HS-27A (cell line): Measurements from ENCODE around the gene NR5A1.

Experiments
- DNase-seq: peaks from one replicate; pipeline ENCODE4 v3.0.0-alpha.2; 2012; ENCODE audit warnings: low read depth, missing footprints

The NR5A1 gene

GRCh38 chr9:124457887-124458431, 49.2 kb downstream of the NR5A1 start:
- no peak for DNase-seq

GRCh38 chr9:124457079-124457886, 49.9 kb downstream of the NR5A1 start:
- DNase-seq, result no peak

GRCh38 chr9:124456341-124457078, 50.7 kb downstream of the NR5A1 start:
- DNase-seq, result no peak

GRCh38 chr9:124455820-124456219, 51.4 kb downstream of the NR5A1 start:
- no peak for DNase-seq

GRCh38 chr9:124454791-124455443, 52.3 kb downstream of the NR5A1 start:
- no peak for DNase-seq

- DNase-seq, result no peak
Measured at GRCh38 chr9:124454296-124454695, 52.9 kb downstream of the NR5A1 start.

GRCh38 chr9:124453586-124454191, 53.5 kb downstream of the NR5A1 start:
- no peak for DNase-seq

- no peak for DNase-seq
Measured at GRCh38 chr9:124452841-124453585, 54.2 kb downstream of the NR5A1 start.

GRCh38 chr9:124452326-124452725, 54.9 kb downstream of the NR5A1 start:
- DNase-seq, result no peak

GRCh38 chr9:124450931-124451661, 56.1 kb downstream of the NR5A1 start:
- DNase-seq, result no peak

- DNase-seq, result no peak
Measured at GRCh38 chr9:124450241-124450924, 56.8 kb downstream of the NR5A1 start, which contains the start of gene ADGRD2. Gene ADGRD2 (plus strand): TSS chr9:124450451. CDS start chr9:124451667, 1,216 bp downstream.

- no peak for DNase-seq
Measured at GRCh38 chr9:124449381-124450151, 57.6 kb downstream of the NR5A1 start.

GRCh38 chr9:124448019-124448418, 59.2 kb downstream of the NR5A1 start:
- no peak for DNase-seq

- DNase-seq, result no peak
Measured at GRCh38 chr9:124447297-124447661, 59.9 kb downstream of the NR5A1 start.

- no peak for DNase-seq
Measured at GRCh38 chr9:124444166-124444565, 63.0 kb downstream of the NR5A1 start.

GRCh38 chr9:124443625-124444024, 63.6 kb downstream of the NR5A1 start:
- no peak for DNase-seq

- no peak for DNase-seq
Measured at GRCh38 chr9:124442826-124443225, 64.4 kb downstream of the NR5A1 start.

GRCh38 chr9:124442379-124442778, 64.8 kb downstream of the NR5A1 start:
- no peak for DNase-seq

- DNase-seq, result no peak
Measured at GRCh38 chr9:124441291-124441690, 65.9 kb downstream of the NR5A1 start.
